ENCODE results near the gene HOXA4.

HOXA4 gene

GRCh38 chr7:27158436-27159265, 28.1 kb upstream of the HOXA4 start:
- no peak for DNase-seq (ENCODE audit: low read depth in 4 of 4, low spot score in 1 of 4)

- DNase-seq (ENCODE audit: low read depth in 4 of 4, low spot score in 1 of 4): no peak
Observed at GRCh38 chr7:27157702-27158431, 27.3 kb upstream of the HOXA4 start.

- DNase-seq (ENCODE audit: low read depth in 4 of 4, low spot score in 1 of 4): no peak
Observed at GRCh38 chr7:27156916-27157701, 26.6 kb upstream of the HOXA4 start.

GRCh38 chr7:27156508-27156898, 25.9 kb upstream of the HOXA4 start, which contains the start of gene HOXA7:
HOXA7 (minus strand) TSS chr7:27156675; CDS start chr7:27156545, 130 bp downstream.
- no peak for DNase-seq (ENCODE audit: low read depth in 4 of 4, low spot score in 1 of 4)

- no peak for DNase-seq (ENCODE audit: low read depth in 4 of 4, low spot score in 1 of 4)
Observed at GRCh38 chr7:27155816-27156507, 25.4 kb upstream of the HOXA4 start.

GRCh38 chr7:27154901-27155815, 24.6 kb upstream of the HOXA4 start:
- DNase-seq (ENCODE audit: low read depth in 4 of 4, low spot score in 1 of 4): no peak

- no peak for DNase-seq (ENCODE audit: low read depth in 4 of 4, low spot score in 1 of 4)
Observed at GRCh38 chr7:27154369-27154768, 23.8 kb upstream of the HOXA4 start.

GRCh38 chr7:27153526-27153925, 23.0 kb upstream of the HOXA4 start:
- DNase-seq (ENCODE audit: low read depth in 4 of 4, low spot score in 1 of 4): no peak

GRCh38 chr7:27152816-27153442, 22.4 kb upstream of the HOXA4 start:
- no peak for DNase-seq (ENCODE audit: low read depth in 4 of 4, low spot score in 1 of 4)

GRCh38 chr7:27151931-27152815, 21.6 kb upstream of the HOXA4 start, which contains the start of gene HOXA3:
HOXA3 (minus strand) TSS chr7:27152583; CDS start chr7:27110640, 41,943 bp downstream.
- no peak for DNase-seq (ENCODE audit: low read depth in 4 of 4, low spot score in 1 of 4)

- no peak for DNase-seq (ENCODE audit: low read depth in 4 of 4, low spot score in 1 of 4)
Observed at GRCh38 chr7:27151341-27151930, 20.9 kb upstream of the HOXA4 start.

GRCh38 chr7:27150568-27151340, 20.2 kb upstream of the HOXA4 start:
- peak in 2 of 4 experiments; percentile 41 to 46 for DNase-seq (ENCODE audit: low read depth in 4 of 4, low spot score in 1 of 4)

- no peak for DNase-seq (ENCODE audit: low read depth in 4 of 4, low spot score in 1 of 4)
Observed at GRCh38 chr7:27149842-27150567, 19.4 kb upstream of the HOXA4 start.

- no peak for DNase-seq (ENCODE audit: low read depth in 4 of 4, low spot score in 1 of 4)
Observed at GRCh38 chr7:27148756-27149641, 18.4 kb upstream of the HOXA4 start.

- no peak for DNase-seq (ENCODE audit: low read depth in 4 of 4, low spot score in 1 of 4)
Observed at GRCh38 chr7:27148031-27148755, 17.6 kb upstream of the HOXA4 start.

Measured in stimulated activated CD4-positive, alpha-beta T cell treated with anti-CD3 and anti-CD28 coated beads, Interleukin-1b, Interleukin-23, amount 100 ng/mL, for 24 hours (primary cell).